SU-DHL-6 (cell line): ENCODE measurements around the gene NUP37.

Experiments
- EZH2phosphoT487 ChIP-seq: fragments of 200-600 bp; sonication (generic), shearing (Covaris generic); conservative IDR thresholded peaks from 2 replicates; pipeline ENCODE4 v1.6.1; 2018; ENCODE audit warnings: mild to moderate bottlenecking, antibody characterized with exemption, low read length, moderate library complexity, mixed read lengths
- TF ChIP-seq, protein P1 (sequence below): fragments of 200-600 bp; sonication (generic); IDR thresholded peaks from one replicate; pipeline ENCODE4 v1.5.1; 2017; ENCODE audit warnings: antibody characterized with exemption, mild to moderate bottlenecking, low read length, moderate library complexity; ENCODE audit not compliant: insufficient read depth, poor library complexity, severe bottlenecking

DNA sequence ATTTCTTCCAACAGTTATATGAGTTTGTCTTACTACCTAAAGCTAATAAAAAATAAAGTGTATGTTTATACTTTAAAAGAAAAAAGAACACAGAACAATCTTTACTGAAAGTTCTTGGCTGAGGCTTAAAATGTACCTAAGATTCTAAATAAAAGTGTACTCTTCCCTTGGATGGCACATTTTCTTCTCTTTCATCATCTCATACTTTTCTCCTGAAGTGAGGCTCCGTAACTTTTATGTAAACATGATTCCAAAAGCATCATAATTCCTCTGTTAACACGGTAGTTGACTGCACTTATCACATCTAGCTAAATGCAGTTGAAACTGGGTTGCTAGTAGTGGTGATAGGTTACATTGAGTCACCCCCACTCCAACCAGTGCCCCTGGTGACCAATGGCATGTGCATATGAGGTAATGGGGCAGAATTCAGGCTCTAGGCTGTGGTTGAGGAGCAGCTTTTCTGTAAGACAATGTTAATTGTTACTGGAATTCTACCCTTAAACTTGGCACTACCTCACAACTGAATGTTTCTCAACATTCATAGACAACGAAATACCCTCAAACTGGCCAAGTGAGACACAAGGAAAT is 96.5 kb downstream of the NUP37 start:
- TF ChIP-seq, protein P1, sequence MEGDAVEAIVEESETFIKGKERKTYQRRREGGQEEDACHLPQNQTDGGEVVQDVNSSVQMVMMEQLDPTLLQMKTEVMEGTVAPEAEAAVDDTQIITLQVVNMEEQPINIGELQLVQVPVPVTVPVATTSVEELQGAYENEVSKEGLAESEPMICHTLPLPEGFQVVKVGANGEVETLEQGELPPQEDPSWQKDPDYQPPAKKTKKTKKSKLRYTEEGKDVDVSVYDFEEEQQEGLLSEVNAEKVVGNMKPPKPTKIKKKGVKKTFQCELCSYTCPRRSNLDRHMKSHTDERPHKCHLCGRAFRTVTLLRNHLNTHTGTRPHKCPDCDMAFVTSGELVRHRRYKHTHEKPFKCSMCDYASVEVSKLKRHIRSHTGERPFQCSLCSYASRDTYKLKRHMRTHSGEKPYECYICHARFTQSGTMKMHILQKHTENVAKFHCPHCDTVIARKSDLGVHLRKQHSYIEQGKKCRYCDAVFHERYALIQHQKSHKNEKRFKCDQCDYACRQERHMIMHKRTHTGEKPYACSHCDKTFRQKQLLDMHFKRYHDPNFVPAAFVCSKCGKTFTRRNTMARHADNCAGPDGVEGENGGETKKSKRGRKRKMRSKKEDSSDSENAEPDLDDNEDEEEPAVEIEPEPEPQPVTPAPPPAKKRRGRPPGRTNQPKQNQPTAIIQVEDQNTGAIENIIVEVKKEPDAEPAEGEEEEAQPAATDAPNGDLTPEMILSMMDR, result no peak
- no peak for TF ChIP-seq EZH2phosphoT487
